ENCODE measurements around the gene TRERF1. TPM values are rescaled to one million over a fixed set of nuclear protein-coding genes. Genes with fewer than 3 reads are reported as not detected.

The TRERF1 gene
- total RNA-seq, 1 donor from 2014 or later = 0.58 TPM

DNA sequence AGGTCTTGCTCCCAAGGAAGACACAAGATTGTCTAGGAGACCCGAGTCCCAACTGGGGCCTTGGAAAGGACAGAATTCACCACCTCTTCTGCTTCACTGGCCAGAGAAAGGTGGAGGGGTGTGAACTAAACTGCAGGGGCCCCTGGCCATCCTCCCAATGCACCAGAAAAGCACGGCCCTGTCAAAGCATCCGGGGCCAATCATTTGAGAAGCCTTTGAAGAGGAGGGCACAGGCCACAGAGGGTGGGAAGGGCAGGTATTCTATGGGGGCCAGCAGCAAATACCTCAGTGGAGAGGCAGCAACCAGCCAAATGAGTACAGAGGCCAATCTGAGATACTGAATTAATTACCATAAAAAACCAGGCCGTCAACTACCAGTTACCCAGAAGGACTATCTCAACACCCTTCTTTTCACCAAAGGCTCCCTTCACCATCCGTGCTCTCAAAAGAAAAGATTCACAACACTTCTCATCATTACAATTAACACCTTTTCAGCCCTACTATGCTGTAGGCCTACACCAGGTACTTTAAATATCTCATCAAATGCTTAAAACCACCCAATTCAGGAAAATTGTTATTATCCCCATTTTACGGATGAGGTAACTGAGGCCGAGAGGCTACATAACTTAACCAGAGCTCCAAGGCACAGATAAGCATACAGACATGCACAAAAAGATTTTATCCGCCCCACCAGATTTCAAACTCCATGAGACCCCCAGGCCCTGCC, 50.7 kb downstream of the TRERF1 start:
- DNase-seq (ENCODE audit: low spot score) = peak; percentile 38
- no peak for ATAC-seq

- ATAC-seq (no peak), DNase-seq (ENCODE audit: low spot score) (peak; percentile 21)
These were observed 51.5 kb downstream of the TRERF1 start for GRCh38 chr6:42400061-42400760.

- DNase-seq (ENCODE audit: low spot score) = peak; percentile 19
- ATAC-seq = no peak
These were observed 55.0 kb downstream of the TRERF1 start for GRCh38 chr6:42396720-42397119.

- ATAC-seq (no peak), DNase-seq (ENCODE audit: low spot score) (peak; percentile 36)
These were observed 56.7 kb downstream of the TRERF1 start for GRCh38 chr6:42394881-42395620.

GRCh38 chr6:42394151-42394550, 57.6 kb downstream of the TRERF1 start:
- ATAC-seq = no peak
- DNase-seq (ENCODE audit: low spot score) = peak; percentile 23

DNA sequence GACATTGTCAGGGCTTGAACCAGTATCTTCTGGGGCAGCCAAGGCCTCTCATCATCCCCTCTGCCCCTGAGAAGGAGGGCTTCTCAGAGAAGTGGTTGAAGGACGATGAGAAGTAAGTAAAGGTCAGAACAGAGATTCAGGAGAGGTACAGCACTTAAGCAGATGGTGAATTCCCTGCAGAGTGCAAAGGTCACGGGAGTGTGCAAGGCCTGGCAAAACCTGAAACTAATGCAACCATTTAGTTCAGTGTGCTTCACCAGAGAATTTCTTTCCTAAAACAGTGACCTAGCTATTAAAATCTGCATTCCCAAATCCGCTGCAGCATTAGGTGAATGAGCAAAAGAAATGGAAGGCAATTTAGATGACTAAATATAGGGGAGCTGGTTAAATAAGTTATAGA, 58.4 kb downstream of the TRERF1 start:
- peak; percentile 16 for DNase-seq (ENCODE audit: low spot score)
- ATAC-seq = peak; percentile 82

DNA sequence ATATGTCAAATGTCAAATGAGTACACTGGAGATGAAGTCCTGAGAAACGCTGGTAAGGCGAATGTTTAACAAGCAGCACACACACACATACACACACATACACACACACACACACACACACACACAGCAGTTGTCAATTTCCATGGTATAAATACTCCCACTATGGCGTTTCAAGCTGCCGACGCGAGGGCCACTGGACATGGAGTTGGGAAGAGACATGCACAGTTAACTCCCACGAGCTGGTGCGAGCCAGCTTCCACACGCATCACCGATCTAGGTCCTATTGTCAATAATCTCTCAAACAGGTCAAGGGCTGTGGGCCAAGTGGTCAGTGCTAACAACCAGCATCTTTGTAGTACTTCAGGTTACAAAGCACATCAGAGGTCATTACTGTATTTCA, 58.9 kb downstream of the TRERF1 start:
- ATAC-seq (no peak), DNase-seq (ENCODE audit: low spot score) (peak; percentile 40)

GRCh38 chr6:42391441-42391840, 60.3 kb downstream of the TRERF1 start:
- DNase-seq (ENCODE audit: low spot score) (peak; percentile 24), ATAC-seq (no peak)

DNA sequence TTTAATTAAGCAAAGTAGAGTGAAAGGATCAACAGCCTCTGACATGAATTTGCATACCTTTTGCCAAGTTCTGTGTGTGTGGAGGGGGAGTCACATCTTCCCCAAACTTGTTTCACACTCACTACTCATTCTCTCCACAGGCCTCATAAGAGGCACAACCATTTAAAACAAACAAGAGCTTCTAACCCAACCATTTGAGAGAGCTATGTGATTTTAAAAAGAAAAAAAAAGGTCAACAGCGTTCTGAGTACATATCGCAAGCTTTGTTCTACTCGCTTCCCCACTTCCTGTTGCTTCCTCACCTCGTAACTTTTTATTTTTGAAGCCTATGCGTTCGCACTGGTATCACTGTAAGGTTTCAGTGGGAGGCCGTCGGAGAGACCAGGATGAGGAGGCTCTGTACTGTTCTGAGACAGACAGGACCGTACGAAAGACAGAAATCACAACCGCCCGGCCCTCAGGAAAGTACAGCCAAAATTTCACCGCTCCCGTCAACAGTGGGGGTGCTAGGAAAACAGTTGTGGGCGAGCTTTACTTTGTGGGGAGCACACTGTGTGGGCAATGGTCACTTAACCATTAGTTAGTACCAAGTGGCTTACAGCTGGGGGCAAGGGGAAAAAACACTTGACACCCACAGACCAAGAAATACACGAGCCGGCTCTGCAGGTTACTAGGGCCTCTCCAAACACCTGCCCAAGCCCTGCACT, 61.3 kb downstream of the TRERF1 start:
- DNase-seq (ENCODE audit: low spot score) = no peak
- ATAC-seq = no peak

DNA sequence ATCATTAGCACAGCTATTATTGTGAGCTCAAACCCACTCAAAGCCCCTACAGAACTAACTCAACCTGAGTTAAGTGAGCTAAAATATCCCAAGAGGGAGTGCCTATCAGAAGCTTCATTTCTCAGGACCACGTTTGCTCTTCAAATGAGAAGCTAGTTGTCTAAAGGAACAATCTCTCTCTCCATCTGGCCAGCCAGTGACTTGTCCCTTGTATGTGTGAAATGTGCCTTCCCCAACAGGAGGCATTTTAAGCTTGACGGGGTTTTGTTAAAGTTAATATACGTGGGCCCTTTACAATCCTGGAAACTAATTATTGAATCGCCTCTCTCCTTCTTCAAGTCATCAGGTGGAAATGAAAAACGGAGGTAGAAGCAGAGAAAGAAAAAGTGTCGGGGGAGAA, 62.0 kb downstream of the TRERF1 start:
- no peak for DNase-seq (ENCODE audit: low spot score)
- no peak for ATAC-seq

GRCh38 chr6:42388046-42388445, 63.7 kb downstream of the TRERF1 start:
- ATAC-seq = no peak

DNA sequence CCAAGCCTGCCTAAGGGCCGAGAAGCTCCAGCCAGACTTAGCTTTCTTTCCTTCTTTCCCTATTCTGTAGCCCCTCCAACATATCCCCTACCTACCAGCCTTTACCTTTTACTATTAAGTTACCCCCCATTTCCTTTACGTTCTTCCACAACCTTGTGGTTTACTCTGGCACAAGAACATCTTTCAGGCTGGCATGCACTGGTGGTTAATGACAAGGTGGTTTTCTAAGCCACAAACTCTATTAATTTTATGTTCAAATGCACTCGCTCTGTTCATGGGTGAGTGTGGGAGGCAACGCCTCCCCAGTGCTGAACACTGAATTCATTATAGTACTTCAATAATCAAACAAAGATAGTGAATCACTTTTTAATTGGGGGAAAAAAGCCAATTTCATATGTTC, 64.4 kb downstream of the TRERF1 start:
- no peak for DNase-seq (ENCODE audit: low spot score)
- no peak for ATAC-seq

More at GRCh38 chr6:42388046-42388445, 63.7 kb downstream of the TRERF1 start:
- no peak for DNase-seq (ENCODE audit: low spot score)

GRCh38 chr6:42385339-42385738, 66.4 kb downstream of the TRERF1 start:
- DNase-seq (ENCODE audit: low spot score) (no peak), ATAC-seq (no peak)

DNA sequence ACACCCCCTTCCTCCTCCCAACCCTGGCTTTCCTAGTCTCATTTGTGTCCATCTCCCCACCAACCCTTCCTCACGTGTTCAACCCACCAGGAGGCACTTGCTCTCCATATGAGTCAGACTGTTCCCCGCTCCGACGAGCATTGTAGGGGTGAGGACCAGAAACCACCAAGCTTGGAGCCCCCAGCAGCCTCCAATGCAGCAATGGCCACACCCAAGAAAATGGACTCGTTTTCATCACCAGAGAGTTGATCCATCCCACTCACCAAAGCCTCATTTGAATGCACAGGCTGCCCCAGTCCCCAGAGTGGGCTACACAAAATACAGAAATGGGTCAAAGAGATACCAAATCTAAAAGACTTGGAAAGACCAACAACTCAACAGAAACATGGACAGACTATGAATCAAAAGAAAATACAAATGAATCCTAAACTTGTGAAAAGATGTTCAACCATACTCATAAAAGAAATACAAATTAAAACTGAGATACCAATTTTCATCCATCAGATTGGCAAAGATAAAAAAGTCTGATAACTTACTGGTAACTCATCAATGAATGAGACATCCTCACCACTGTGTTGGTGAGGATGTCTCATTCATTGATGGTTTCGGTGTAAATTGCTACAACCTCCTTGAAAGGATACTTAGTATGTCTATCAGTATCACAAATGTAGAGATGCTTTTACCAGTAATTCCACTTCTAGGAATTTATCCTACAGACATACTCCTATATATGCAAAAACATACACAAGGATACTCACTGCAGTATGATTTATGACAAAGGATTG, 68.1 kb downstream of the TRERF1 start:
- no peak for DNase-seq (ENCODE audit: low spot score)
- no peak for ATAC-seq

DNA sequence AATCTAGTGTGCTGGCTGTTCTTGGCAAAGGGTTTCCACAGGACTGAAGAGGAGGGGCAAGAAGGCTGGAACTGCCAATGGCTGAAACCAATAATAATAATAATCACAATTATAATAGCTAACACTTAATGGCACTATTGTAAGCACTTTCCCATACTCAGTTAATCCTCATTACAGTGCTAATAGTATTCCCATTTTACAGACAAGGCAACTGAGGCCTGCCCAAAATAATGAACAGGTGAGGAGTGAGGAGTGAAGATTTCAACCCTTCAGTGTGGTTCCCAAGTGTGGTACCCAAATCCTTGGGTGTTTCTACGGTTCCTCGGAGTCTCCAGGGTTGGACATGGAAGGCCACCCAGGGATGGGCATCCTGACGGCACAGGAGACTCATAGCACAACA, 69.9 kb downstream of the TRERF1 start:
- DNase-seq (ENCODE audit: low spot score) (no peak), ATAC-seq (no peak)

- DNase-seq (ENCODE audit: low spot score) = no peak
- ATAC-seq = peak; percentile 27
These were observed 71.3 kb downstream of the TRERF1 start for GRCh38 chr6:42380228-42380979.

GRCh38 chr6:42378536-42378935, 73.2 kb downstream of the TRERF1 start:
- ATAC-seq (no peak), DNase-seq (ENCODE audit: low spot score) (no peak)

- DNase-seq (ENCODE audit: low spot score) (no peak), ATAC-seq (no peak)
These were observed 73.6 kb downstream of the TRERF1 start for GRCh38 chr6:42378125-42378524.

DNA sequence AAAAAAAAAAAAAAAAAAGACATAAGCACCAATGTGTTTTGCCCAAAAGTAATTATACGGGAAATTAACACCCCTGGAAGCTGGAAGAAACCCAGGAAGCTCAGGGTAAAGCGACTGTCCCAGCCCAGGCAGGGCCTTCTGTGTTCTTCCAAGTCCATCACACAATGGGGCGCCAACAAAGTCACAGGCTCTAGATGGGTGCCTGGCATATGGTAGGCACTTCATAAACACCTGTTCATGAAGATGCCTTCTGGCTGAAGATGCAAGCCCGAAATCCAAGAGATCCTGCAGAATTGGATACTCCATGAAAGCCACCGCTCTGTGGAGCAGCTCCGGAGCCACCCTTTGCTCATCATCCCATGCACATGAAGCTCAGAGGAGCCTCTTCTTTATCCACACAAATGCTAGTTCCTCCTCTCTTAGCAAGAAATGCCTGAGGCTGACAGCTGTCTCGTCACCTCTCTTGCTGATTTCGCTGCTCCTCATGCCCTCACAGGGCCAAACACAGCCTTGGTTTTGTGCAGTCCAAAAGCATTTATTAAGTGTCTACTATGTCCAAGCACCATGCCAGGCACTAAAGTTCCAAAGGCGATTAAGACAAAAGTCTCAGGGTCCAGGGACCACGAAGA, 76.6 kb downstream of the TRERF1 start:
- ATAC-seq (no peak), DNase-seq (ENCODE audit: low spot score) (no peak)
